Stimulated activated CD8-positive, alpha-beta memory T cell treated with anti-CD3 and anti-CD28 coated beads, Interleukin-2, amount 100 ng/mL, for 48 hours (primary cell): ENCODE data around the gene INVS.
"Not testable (repeated sequence)": the region's sequence is repeated elsewhere in the genome, so short reads cannot be mapped to it uniquely, and the experiment has no call there.

Experiments used
- DNase-seq, 2 donors: peaks; one replicate each; pipeline ENCODE4 v3.0.0-alpha.2; 2020; ENCODE audit warnings: low read depth in 2 of 2

INVS gene

DNA sequence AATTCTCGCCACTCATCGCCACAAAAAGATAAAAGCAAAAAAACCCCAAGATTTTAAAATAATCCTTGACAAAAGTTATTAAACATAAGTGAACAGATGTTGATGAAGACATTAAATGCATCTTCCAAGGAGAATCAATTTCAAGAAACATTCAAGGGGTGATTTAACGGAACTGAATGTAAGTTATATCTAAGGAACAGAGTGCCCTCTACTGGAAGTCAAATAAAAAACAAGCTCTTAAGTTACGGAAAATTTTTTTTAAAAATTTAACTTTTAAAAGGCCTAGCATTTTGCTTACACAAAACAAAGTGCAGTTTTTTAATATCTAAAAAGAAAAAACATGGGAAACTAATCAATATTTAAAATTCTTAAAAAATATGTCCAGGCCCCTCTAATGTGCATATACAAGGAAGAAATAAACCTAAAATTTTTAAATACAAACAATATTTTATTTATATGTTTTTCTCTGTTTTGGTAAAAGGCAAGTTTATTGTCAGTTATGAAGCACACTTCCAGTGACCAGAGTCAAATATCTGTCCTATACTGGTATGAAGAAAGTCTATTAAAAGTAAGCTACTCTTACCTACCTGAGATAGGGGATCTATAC is 225.7 kb downstream of the INVS start:
- no peak for DNase-seq

DNA sequence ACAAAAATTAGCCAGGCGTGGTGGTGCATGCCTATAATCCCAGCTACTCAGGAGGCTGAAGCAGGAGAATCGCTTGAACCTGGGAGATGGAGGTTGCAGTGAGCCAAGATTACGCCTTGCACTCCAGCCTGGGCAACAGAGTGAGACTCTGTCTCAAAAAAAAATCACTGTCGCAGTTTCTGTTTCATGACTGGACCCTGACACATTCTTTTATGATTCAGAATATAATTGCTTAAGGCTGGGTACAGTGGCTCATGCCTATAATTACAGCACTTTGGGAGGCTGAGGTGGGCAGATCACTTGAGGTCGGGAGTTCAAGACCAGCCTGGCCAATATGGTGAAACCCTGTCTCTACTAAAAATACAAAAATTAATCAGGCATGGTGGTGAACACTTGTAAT is 239.7 kb downstream of the INVS start:
- DNase-seq = not testable (repeated sequence)

DNA sequence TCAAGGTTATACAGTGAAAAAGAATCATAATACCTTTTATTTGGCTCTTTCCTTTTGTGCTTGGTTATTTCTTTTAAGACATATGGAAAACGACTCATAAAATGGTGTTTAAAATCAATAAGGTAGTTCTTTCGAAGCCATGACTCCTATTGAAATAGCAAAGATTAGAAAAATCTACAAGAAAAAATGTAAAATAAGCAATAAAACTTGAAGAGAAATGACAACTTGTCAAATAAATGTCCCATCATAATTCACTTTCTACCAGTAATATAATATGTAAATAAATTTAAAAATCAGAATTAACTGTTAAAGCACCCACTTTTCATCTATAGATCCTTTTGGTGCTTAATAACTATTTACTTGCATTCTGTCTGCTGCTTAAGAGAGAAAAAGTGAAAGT is 241.2 kb downstream of the INVS start:
- DNase-seq = no peak

DNA sequence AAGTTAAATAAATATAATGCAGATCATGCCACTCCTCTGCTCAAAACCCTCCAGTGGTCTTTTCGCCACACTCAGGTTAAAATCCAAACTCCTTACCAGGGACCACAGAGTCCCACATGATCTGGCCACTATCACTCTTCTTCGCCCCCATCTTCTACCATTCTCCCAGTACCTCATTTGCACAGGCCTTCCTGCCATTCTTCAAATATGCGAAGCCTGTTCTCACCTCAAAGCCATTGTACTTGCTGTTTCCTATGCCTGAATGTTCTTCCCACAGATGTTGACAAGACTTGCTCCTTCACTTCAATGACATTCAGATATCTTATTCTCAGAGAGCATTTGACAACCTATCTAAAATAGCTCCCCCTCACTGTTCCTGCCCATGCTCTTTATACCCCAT is 242.8 kb downstream of the INVS start:
- no peak for DNase-seq

DNA sequence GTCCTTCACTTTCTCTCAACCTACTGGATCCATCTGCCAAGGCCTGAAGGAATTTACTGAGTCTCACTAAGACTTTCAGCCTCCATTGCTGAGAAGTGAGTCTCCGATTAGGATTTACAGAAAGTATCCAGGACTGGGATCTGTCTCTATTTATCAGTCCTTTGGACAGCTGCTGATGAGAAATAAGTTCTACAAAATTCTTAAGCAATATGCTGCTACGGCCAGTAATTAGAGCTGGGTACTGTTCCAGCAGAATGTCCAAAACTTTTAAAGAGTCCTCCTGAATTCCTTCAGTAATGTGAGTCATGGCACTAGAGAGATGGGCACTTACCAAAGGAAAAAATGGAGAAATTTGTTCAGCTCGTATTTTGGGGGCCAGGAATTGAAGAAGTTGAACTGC is 247.8 kb downstream of the INVS start:
- no peak for DNase-seq

DNA sequence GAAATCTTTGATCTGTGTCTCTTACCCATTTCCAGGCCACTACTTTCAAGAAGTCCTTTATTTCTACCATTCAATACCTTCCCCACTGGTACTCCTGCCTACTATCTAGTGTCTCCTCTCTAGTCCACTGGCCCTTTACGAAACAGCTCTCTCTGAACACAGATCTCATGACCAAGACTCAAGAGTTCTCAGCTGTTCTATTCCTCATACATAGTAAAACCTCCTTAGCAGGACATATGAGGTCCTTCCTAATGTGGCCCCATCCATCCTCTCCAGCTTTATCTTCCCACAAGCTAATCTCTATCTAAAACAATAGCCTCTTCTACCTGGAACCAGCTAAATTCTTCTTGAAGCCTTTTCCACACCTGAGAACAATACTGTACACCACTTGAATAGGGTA is 251.1 kb downstream of the INVS start:
- DNase-seq = no peak
